ENCODE data around the gene DBR1. TPM values are rescaled to one million over a fixed set of nuclear protein-coding genes. Genes with fewer than 3 reads are reported as not detected.

Gene DBR1
- total RNA-seq, 2 donors from 2014 or later: 10.5 to 18.7 TPM

- H3K4me1 ChIP-seq: no peaks in the 10 kb centered on the region
- no peaks in the 10 kb centered on the region for H3K36me3 ChIP-seq
- TF ChIP-seq CTCF (IDR thresholded peaks at IDR 0.05): no peak
- no peaks in the 10 kb centered on the region for H3K9me3 ChIP-seq
- H3K4me3 ChIP-seq: no peak overlapping the region
- no peak overlapping the region for H3K9ac ChIP-seq (ENCODE audit: low read depth in 2 of 2, low read length in 2 of 2)
- no peaks in the 10 kb centered on the region for H3K27me3 ChIP-seq
- DNase-seq: no peak
- no peak overlapping the region for H3K27ac ChIP-seq
- intact Hi-C loops (cut with DNase I): no loop called here
These were observed 50.5 kb downstream of the DBR1 start for GRCh38 chr3:138124188-138124587.

- H3K27ac ChIP-seq: no peak overlapping the region
- H3K9ac ChIP-seq (ENCODE audit: low read depth in 2 of 2, low read length in 2 of 2): no peak overlapping the region
- no peak overlapping the region for H3K4me3 ChIP-seq
- H3K27me3 ChIP-seq: no peaks in the 10 kb centered on the region
- no peaks in the 10 kb centered on the region for H3K36me3 ChIP-seq
- no peaks in the 10 kb centered on the region for H3K4me1 ChIP-seq
- no peak for TF ChIP-seq CTCF (IDR thresholded peaks at IDR 0.05)
- no peak for DNase-seq
- no peaks in the 10 kb centered on the region for H3K9me3 ChIP-seq
- intact Hi-C loops (cut with DNase I): loop anchor here (2.0 kb wide), 1 partner anchor 51 kb away; no protein-coding TSS in a partner anchor
These were observed 55.3 kb downstream of the DBR1 start for GRCh38 chr3:138119423-138119766.

- H3K27ac ChIP-seq: no peak overlapping the region
- peak; percentile 66 for TF ChIP-seq CTCF (IDR thresholded peaks at IDR 0.05)
- no peaks in the 10 kb centered on the region for H3K4me1 ChIP-seq
- H3K4me3 ChIP-seq: no peak overlapping the region
- intact Hi-C loops (cut with DNase I): loop anchor here (2.0 kb wide), 1 partner anchor 50 kb away; no protein-coding TSS in a partner anchor
- DNase-seq: peak; percentile 75
- H3K36me3 ChIP-seq: no peaks in the 10 kb centered on the region
- H3K9ac ChIP-seq (ENCODE audit: low read depth in 2 of 2, low read length in 2 of 2): no peak overlapping the region
- H3K9me3 ChIP-seq: no peaks in the 10 kb centered on the region
- H3K27me3 ChIP-seq: no peaks in the 10 kb centered on the region
These were observed 55.9 kb downstream of the DBR1 start for GRCh38 chr3:138118612-138119422.

- Histone ChIP-seq H3K27ac (peak within 1 kb of the TSS; percentile 78), H3K9ac (ENCODE audit: low read depth in 2 of 2, low read length in 2 of 2) (peak within 1 kb of the TSS; percentile 7 to 73), H3K9me3 (no peaks in the 10 kb centered on the region), H3K4me3 (peak within 1 kb of the TSS; percentile 69), H3K36me3 (no peaks in the 10 kb centered on the region), H3K27me3 (no peaks in the 10 kb centered on the region), H3K4me1 (no peaks in the 10 kb centered on the region)
- peak; percentile 52 for TF ChIP-seq CTCF (IDR thresholded peaks at IDR 0.05)
- DNase-seq: peak; percentile 36
- intact Hi-C loops (cut with DNase I): no loop called here
These were observed 59.4 kb downstream of the DBR1 start, which contains the start of gene DZIP1L for GRCh38 chr3:138114988-138115971. Gene DZIP1L, minus strand, starts transcription at chr3:138115608. Its CDS starts 11,637 bp downstream, at chr3:138103971.

GRCh38 chr3:138114431-138114918 lies 60.2 kb downstream of the DBR1 start:
- peak overlapping the region; percentile 1 to 73 for H3K9ac ChIP-seq (ENCODE audit: low read depth in 2 of 2, low read length in 2 of 2)
- peak overlapping the region; percentile 69 for H3K4me3 ChIP-seq
- DNase-seq: no peak
- no peaks in the 10 kb centered on the region for H3K27me3 ChIP-seq
- H3K36me3 ChIP-seq: no peaks in the 10 kb centered on the region
- H3K9me3 ChIP-seq: no peaks in the 10 kb centered on the region
- no peaks in the 10 kb centered on the region for H3K4me1 ChIP-seq
- TF ChIP-seq CTCF (IDR thresholded peaks at IDR 0.05): no peak
- intact Hi-C loops (cut with DNase I): no loop called here
- H3K27ac ChIP-seq: peak overlapping the region; percentile 78
